Nephron progenitor cell (in vitro differentiated cells): ENCODE data around the gene GPRC5C.

Experiments used
- DNase-seq: peaks from one replicate; pipeline ENCODE4 v3.0.0; 2021
- H3K27ac Mint-ChIP-seq: 2 replicates; pipeline ENCODE4 v1.8.0; 2021; ENCODE audit warnings: mild to moderate bottlenecking, moderate library complexity, mixed read lengths
- H3K27me3 Mint-ChIP-seq: 2 replicates; pipeline ENCODE4 v1.8.0; 2021; ENCODE audit warnings: mild to moderate bottlenecking, low read depth, mixed read lengths; ENCODE audit not compliant: poor library complexity
- H3K36me3 Mint-ChIP-seq: 2 replicates; pipeline ENCODE4 v1.8.0; 2021; ENCODE audit warnings: low read depth, mixed read lengths
- H3K4me1 Mint-ChIP-seq: 2 replicates; pipeline ENCODE4 v1.8.0; 2021; ENCODE audit warnings: mixed read lengths
- H3K4me3 Mint-ChIP-seq: 2 replicates; pipeline ENCODE4 v1.8.0; 2021; ENCODE audit warnings: mild to moderate bottlenecking, moderate library complexity, mixed read lengths
- H3K9me3 Mint-ChIP-seq: 2 replicates; pipeline ENCODE4 v1.8.0; 2021; ENCODE audit warnings: mild to moderate bottlenecking, moderate library complexity, mixed read lengths
- CTCF ChIP-seq: fragments of 200-600 bp; sonication (generic); IDR thresholded peaks from 2 replicates; pipeline ENCODE4 v1.5.0; 2021; ENCODE audit warnings: antibody characterized with exemption

GPRC5C gene

GRCh38 chr17:74389084-74389753 lies 42.7 kb upstream of the GPRC5C start:
- TF ChIP-seq CTCF: no peak
- H3K4me1 Mint-ChIP-seq: peaks cover 51% of the 10 kb centered on the region
- H3K27ac Mint-ChIP-seq: no peak overlapping the region
- no peak overlapping the region for H3K4me3 Mint-ChIP-seq
- H3K9me3 Mint-ChIP-seq: no peaks in the 10 kb centered on the region
- H3K27me3 Mint-ChIP-seq: peaks cover 32% of the 10 kb centered on the region
- no peaks in the 10 kb centered on the region for H3K36me3 Mint-ChIP-seq
- DNase-seq: no peak

GRCh38 chr17:74389937-74390679 lies 41.8 kb upstream of the GPRC5C start:
- Mint-ChIP-seq H3K4me1 (peaks cover 60% of the 10 kb centered on the region), H3K9me3 (no peaks in the 10 kb centered on the region), H3K4me3 (no peak overlapping the region), H3K36me3 (no peaks in the 10 kb centered on the region), H3K27me3 (peaks cover 30% of the 10 kb centered on the region), H3K27ac (no peak overlapping the region)
- DNase-seq: no peak
- no peak for TF ChIP-seq CTCF

DNA sequence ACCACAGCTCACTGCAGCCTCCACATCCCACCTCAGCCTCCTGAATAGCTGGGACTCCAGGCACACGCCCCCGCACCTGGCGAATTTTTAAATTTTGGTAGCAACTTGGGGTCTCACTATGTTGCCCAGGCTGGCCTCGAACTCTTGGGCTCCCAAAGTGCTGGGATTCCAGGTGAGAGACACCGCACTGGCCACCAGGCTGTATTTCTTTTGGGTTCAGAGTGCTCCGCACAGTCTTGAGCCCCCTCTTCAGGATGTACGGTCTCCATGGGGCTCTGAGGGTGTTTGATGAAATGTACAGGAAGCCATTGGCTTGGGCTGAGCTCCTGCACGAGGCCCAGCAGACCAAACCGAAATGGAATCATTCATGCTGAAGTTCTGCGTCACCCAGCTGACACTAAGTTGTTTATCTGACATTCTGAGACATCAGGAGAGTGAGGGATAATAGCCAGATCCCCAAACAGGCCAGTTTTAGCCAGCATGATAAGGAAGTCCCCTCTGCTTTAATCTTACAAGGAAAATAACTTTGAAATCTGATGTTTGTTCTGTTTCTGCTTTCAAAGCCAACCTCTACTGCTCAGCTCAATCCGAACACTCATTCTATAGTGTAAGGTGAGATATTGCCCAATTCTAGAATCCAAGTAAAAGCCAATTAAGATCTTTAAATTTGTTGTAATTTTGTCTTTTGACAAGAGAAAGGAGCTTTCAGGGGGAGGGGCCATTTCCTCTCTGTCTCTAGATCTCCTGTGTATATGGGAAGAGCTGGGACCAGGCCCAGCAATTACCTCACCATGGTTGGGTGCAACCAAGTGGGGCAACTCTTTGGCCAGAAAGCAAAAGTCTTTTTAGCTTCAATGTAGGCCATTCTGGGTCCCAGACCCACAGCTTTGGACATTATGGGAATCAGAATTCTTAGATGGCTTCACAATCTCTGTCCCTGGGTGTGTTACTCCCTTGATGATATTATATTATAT lies 40.9 kb upstream of the GPRC5C start:
- peaks cover 66% of the 10 kb centered on the region for H3K4me1 Mint-ChIP-seq
- DNase-seq: no peak
- H3K36me3 Mint-ChIP-seq: no peaks in the 10 kb centered on the region
- TF ChIP-seq CTCF: no peak
- H3K27ac Mint-ChIP-seq: no peak overlapping the region
- H3K4me3 Mint-ChIP-seq: no peak overlapping the region
- H3K9me3 Mint-ChIP-seq: no peaks in the 10 kb centered on the region
- peaks cover 34% of the 10 kb centered on the region for H3K27me3 Mint-ChIP-seq

GRCh38 chr17:74391771-74392170 lies 40.1 kb upstream of the GPRC5C start:
- Mint-ChIP-seq H3K36me3 (no peaks in the 10 kb centered on the region), H3K4me3 (no peak overlapping the region), H3K4me1 (peaks cover 66% of the 10 kb centered on the region), H3K9me3 (no peaks in the 10 kb centered on the region), H3K27ac (no peak overlapping the region), H3K27me3 (peaks cover 31% of the 10 kb centered on the region)
- TF ChIP-seq CTCF: no peak
- no peak for DNase-seq

GRCh38 chr17:74392848-74393247 lies 39.0 kb upstream of the GPRC5C start:
- no peak for DNase-seq
- Mint-ChIP-seq H3K4me3 (no peak overlapping the region), H3K36me3 (no peaks in the 10 kb centered on the region), H3K9me3 (no peaks in the 10 kb centered on the region), H3K4me1 (peaks cover 63% of the 10 kb centered on the region), H3K27me3 (peaks cover 25% of the 10 kb centered on the region), H3K27ac (no peak overlapping the region)
- no peak for TF ChIP-seq CTCF
